Measurements from ENCODE around the gene FAM219A. TPM values are rescaled to one million over a fixed set of nuclear protein-coding genes. Genes with fewer than 3 reads are reported as not detected.

The FAM219A gene
- total RNA-seq, 2 donors from 2014 or later: 6.5 to 6.6 TPM

GRCh38 chr9:34505370-34506120 lies 47.2 kb upstream of the FAM219A start:
- Histone ChIP-seq H3K36me3 (replicated peaks in 1 of 2; ENCODE audit: insufficient read depth in 1 of 2, low read depth in 2 of 2) (no peaks in the 10 kb centered on the region), H3K27me3 (no peaks in the 10 kb centered on the region), H3K9me3 (no peaks in the 10 kb centered on the region), H3K4me1 (peaks cover 22% of the 10 kb centered on the region), H3K4me3 (no peak overlapping the region), H3K27ac (no peak overlapping the region)
- 91 to 96% methylated on average over 5 of the region's 5 CpGs for WGBS, 2 donors
- TF ChIP-seq POLR2A (IDR thresholded peaks at IDR 0.05) (no peak), CTCF (IDR thresholded peaks at IDR 0.05) (no peak)
- DNase-seq (no peak), ATAC-seq (no peak)
- intact Hi-C loops (cut with DNase I): no loop called here

- H3K9me3 ChIP-seq: no peaks in the 10 kb centered on the region
- no peaks in the 10 kb centered on the region for H3K36me3 ChIP-seq (replicated peaks in 1 of 2; ENCODE audit: insufficient read depth in 1 of 2, low read depth in 2 of 2)
- H3K4me3 ChIP-seq: no peak overlapping the region
- intact Hi-C loops (cut with DNase I): no loop called here
- ATAC-seq: no peak
- peaks cover 22% of the 10 kb centered on the region for H3K4me1 ChIP-seq
- H3K27ac ChIP-seq: peak overlapping the region in 2 of 4 donors; percentile 54 to 61
- DNase-seq: no peak
- TF ChIP-seq CTCF (IDR thresholded peaks at IDR 0.05) (no peak), POLR2A (IDR thresholded peaks at IDR 0.05) (no peak)
- H3K27me3 ChIP-seq: no peaks in the 10 kb centered on the region
These were observed 45.0 kb upstream of the FAM219A start for GRCh38 chr9:34503406-34503805.

- Histone ChIP-seq H3K27ac (peak overlapping the region in 3 of 4 donors; percentile 39 to 61 (median 54)), H3K4me1 (peaks cover 22% of the 10 kb centered on the region), H3K9me3 (no peaks in the 10 kb centered on the region), H3K36me3 (replicated peaks in 1 of 2; ENCODE audit: insufficient read depth in 1 of 2, low read depth in 2 of 2) (no peaks in the 10 kb centered on the region), H3K27me3 (no peaks in the 10 kb centered on the region), H3K4me3 (no peak overlapping the region)
- DNase-seq (peak in 3 of 4 donors; percentile 16 to 42 (median 24)), ATAC-seq (peak; percentile 5)
- WGBS, 2 donors: 45 to 47% methylated on average over 6 of the region's 6 CpGs
- TF ChIP-seq CTCF (IDR thresholded peaks at IDR 0.05) (no peak), POLR2A (IDR thresholded peaks at IDR 0.05) (no peak)
- intact Hi-C loops (cut with DNase I): no loop called here
These were observed 44.5 kb upstream of the FAM219A start for GRCh38 chr9:34502891-34503290.

- intact Hi-C loops (cut with DNase I): no loop called here
- H3K27ac ChIP-seq: peak overlapping the region in 3 of 4 donors; percentile 39 to 61 (median 54)
These were observed 44.1 kb upstream of the FAM219A start for GRCh38 chr9:34502471-34502870.

More at GRCh38 chr9:34502471-34502870, 44.1 kb upstream of the FAM219A start:
- Histone ChIP-seq H3K4me3 (no peak overlapping the region), H3K27me3 (no peaks in the 10 kb centered on the region), H3K36me3 (replicated peaks in 1 of 2; ENCODE audit: insufficient read depth in 1 of 2, low read depth in 2 of 2) (no peaks in the 10 kb centered on the region), H3K9me3 (no peaks in the 10 kb centered on the region), H3K4me1 (peaks cover 22% of the 10 kb centered on the region)
- 25 to 33% methylated on average over 7 to 10 of the region's 10 CpGs for WGBS, 2 donors
- DNase-seq (peak in 2 of 4 donors; percentile 22 to 46), ATAC-seq (peak; percentile 56)
- TF ChIP-seq POLR2A (IDR thresholded peaks at IDR 0.05) (no peak), CTCF (IDR thresholded peaks at IDR 0.05) (no peak)
